Liver (tissue), 9 donors: ENCODE data around the gene SYTL3. TPM values are rescaled to one million over a fixed set of nuclear protein-coding genes. Genes with fewer than 3 reads are reported as not detected.

Experiments used
- DNase-seq: peaks from one replicate; pipeline ENCODE4 v3.0.0-alpha.2; 2017; ENCODE audit warnings: low spot score
- H3K27ac ChIP-seq, 2 donors: one replicate each; pipeline ENCODE4 v1.7.0; 2013; ENCODE audit warnings: inconsistent platforms in 2 of 2, low read length in 2 of 2, control low read depth in 1 of 2, low read depth in 1 of 2, mild to moderate bottlenecking in 1 of 2
- H3K27me3 ChIP-seq, 4 donors: one replicate each; pipeline versions ENCODE4 v1.6.1 to v1.7.0; 2013; ENCODE audit warnings: low read length in 3 of 4, inconsistent platforms in 1 of 4, mild to moderate bottlenecking in 1 of 4, moderate library complexity in 1 of 4; ENCODE audit not compliant: control insufficient read depth in 4 of 4, insufficient read depth in 4 of 4
- H3K36me3 ChIP-seq, 4 donors: one replicate each; pipeline versions ENCODE4 v1.6.1 to v1.7.0; 2013; ENCODE audit warnings: low read length in 3 of 4, mild to moderate bottlenecking in 3 of 4, low read depth in 1 of 4, moderate library complexity in 1 of 4; ENCODE audit not compliant: control insufficient read depth in 4 of 4, insufficient read depth in 3 of 4
- H3K4me1 ChIP-seq, 4 donors: one replicate each; pipeline versions ENCODE4 v1.6.1 to v1.7.0; 2013; ENCODE audit warnings: low read length in 3 of 4, mild to moderate bottlenecking in 3 of 4, moderate library complexity in 1 of 4; ENCODE audit not compliant: control insufficient read depth in 4 of 4, insufficient read depth in 4 of 4
- H3K4me3 ChIP-seq, 3 donors: one replicate each; pipeline versions ENCODE4 v1.6.1 to v1.7.0; 2013; ENCODE audit warnings: low read length in 3 of 3, control low read depth in 1 of 3, low read depth in 1 of 3, mild to moderate bottlenecking in 1 of 3
- H3K9ac ChIP-seq, 2 donors: one replicate each; pipeline ENCODE4 v1.7.0; 2013; ENCODE audit warnings: low read length in 2 of 2, mild to moderate bottlenecking in 2 of 2, moderate library complexity in 2 of 2, control low read depth in 1 of 2, low read depth in 1 of 2
- H3K9me3 ChIP-seq, 4 donors: one replicate each; pipeline versions ENCODE4 v1.6.1 to v1.7.0; 2013; ENCODE audit warnings: low read length in 3 of 4; ENCODE audit not compliant: control insufficient read depth in 4 of 4
- ATF3 ChIP-seq: IDR thresholded peaks from 2 replicates; pipeline ENCODE4 v1.6.1; 2016; ENCODE audit warnings: antibody characterized with exemption
- CTCF ChIP-seq: fragments of 150-350 bp; IDR thresholded peaks from 2 replicates; pipeline ENCODE4 v1.5.1; 2017; ENCODE audit warnings: improper control_type of control experiment, low read depth, low read length; ENCODE audit not compliant: missing input control
- EGR1 ChIP-seq, 2 donors: IDR thresholded peaks; 2 replicates each; pipeline ENCODE4 v1.6.1; 2016 to 2018; ENCODE audit warnings: antibody characterized with exemption in 2 of 2, low read depth in 2 of 2
- FOXA1 ChIP-seq: IDR thresholded peaks from 2 replicates; pipeline ENCODE4 v1.6.1; 2016; ENCODE audit warnings: antibody characterized with exemption
- FOXA2 ChIP-seq: IDR thresholded peaks from 2 replicates; pipeline ENCODE4 v1.6.1; 2016; ENCODE audit warnings: antibody characterized with exemption
- GABPA ChIP-seq, 2 donors: IDR thresholded peaks in 1 of 2; conservative IDR thresholded peaks in 1 of 2; 2 replicates each; pipeline ENCODE4 v1.6.1; 2016; ENCODE audit warnings: antibody characterized with exemption in 2 of 2, mild to moderate bottlenecking in 1 of 2, moderate library complexity in 1 of 2
- HNF4A ChIP-seq, 2 donors: conservative IDR thresholded peaks; 2 replicates each; pipeline ENCODE4 v1.6.1; 2016; ENCODE audit warnings: antibody characterized with exemption in 2 of 2, mild to moderate bottlenecking in 2 of 2
- HNF4G ChIP-seq: IDR thresholded peaks from 2 replicates; pipeline ENCODE4 v1.6.1; 2016; ENCODE audit warnings: antibody characterized with exemption
- JUND ChIP-seq, 2 donors: IDR thresholded peaks; 2 replicates each; pipeline ENCODE4 v1.6.1; 2016; ENCODE audit warnings: antibody characterized with exemption in 2 of 2
- MAX ChIP-seq: IDR thresholded peaks from 2 replicates; pipeline ENCODE4 v1.6.1; 2016; ENCODE audit warnings: antibody characterized with exemption
- NR2F2 ChIP-seq: IDR thresholded peaks from 2 replicates; pipeline ENCODE4 v1.6.1; 2016; ENCODE audit warnings: antibody characterized with exemption
- RAD21 ChIP-seq, 2 donors: IDR thresholded peaks; 2 replicates each; pipeline ENCODE4 v1.6.1; 2016; ENCODE audit warnings: antibody characterized with exemption in 2 of 2, mild to moderate bottlenecking in 2 of 2
- REST ChIP-seq: IDR thresholded peaks from 2 replicates; pipeline ENCODE4 v1.6.1; 2016; ENCODE audit warnings: antibody characterized with exemption, mild to moderate bottlenecking
- RXRA ChIP-seq, 2 donors: IDR thresholded peaks; 2 replicates each; pipeline ENCODE4 v1.6.1; 2017 to 2018; ENCODE audit warnings: antibody characterized with exemption in 2 of 2, mild to moderate bottlenecking in 1 of 2
- SP1 ChIP-seq: IDR thresholded peaks from 2 replicates; pipeline ENCODE4 v1.6.1; 2018; ENCODE audit warnings: antibody characterized with exemption, mild to moderate bottlenecking
- TAF1 ChIP-seq: conservative IDR thresholded peaks from 2 replicates; pipeline ENCODE4 v1.6.1; 2016; ENCODE audit warnings: antibody characterized with exemption, mild to moderate bottlenecking
- YY1 ChIP-seq: IDR thresholded peaks from 2 replicates; pipeline ENCODE4 v1.6.1; 2016; ENCODE audit warnings: antibody characterized with exemption, mild to moderate bottlenecking
- ZBTB33 ChIP-seq: IDR thresholded peaks from 2 replicates; pipeline ENCODE4 v1.6.1; 2016; ENCODE audit warnings: antibody characterized with exemption
- WGBS: extraction: QIAGEN DNeasy Blood & Tissue Kit; methylation state at CpG from one replicate; pipeline ENCODE4 v1.1.7; 2013; 5-methylcytosine and 5-hydroxymethylcytosine counted together
- polyA plus RNA-seq, 2 donors: library from polyadenylated mRNA; stranded (reverse) in 1 of 2; unstranded in 1 of 2; fragments of 200-250 nt in 1 of 2; fragments of >200 nt in 1 of 2; fragmentation: Nextera tagmentation in 1 of 2; extraction: Ambion mirVana in 1 of 2; gene quantifications; one replicate each; pipeline versions ENCODE4 v1.2.1 to v1.2.3, GENCODE V29; 2013 to 2015
- total RNA-seq, 2 donors: library from RNA; depleted of rRNA; stranded (reverse); fragments of >200 nt; gene quantifications; one replicate each; pipeline ENCODE4 v1.2.3, GENCODE V29; 2014
- donor health status: healthy.
- donor health status: healthy.
- donor health status: healthy.
- donor health status: healthy.
- donor health status: healthy.

SYTL3 gene
- total and polyA plus RNA-seq, 4 donors, result 0.28 to 1.7 (median 0.51) TPM

GRCh38 chr6:158633127-158633526, 16.7 kb upstream of the SYTL3 start:
- no peaks in the 10 kb centered on the region for H3K27me3 ChIP-seq
- H3K9ac ChIP-seq, result no peak overlapping the region
- H3K4me3 ChIP-seq, result no peak overlapping the region
- TF ChIP-seq FOXA1 (no peak), FOXA2 (no peak), HNF4G (no peak), CTCF (no peak), EGR1 (IDR thresholded peaks at IDR 0.05; ENCODE audit: low read depth in 2 of 2) (no peak), JUND (IDR thresholded peaks at IDR 0.05) (no peak), RAD21 (IDR thresholded peaks at IDR 0.05) (no peak), ZBTB33 (no peak), GABPA (IDR thresholded peaks at IDR 0.05 in 1 of 2, conservative IDR thresholded peaks at IDR 0.05 in 1 of 2) (no peak), NR2F2 (no peak), SP1 (no peak), ATF3 (no peak), REST (no peak)
- no peak for DNase-seq
- H3K36me3 ChIP-seq, result peaks cover 5 to 24% (median 17%) of the 10 kb centered on the region in 4 donors
- no peak overlapping the region for H3K27ac ChIP-seq
- H3K4me1 ChIP-seq, result peaks cover 0 to 18% (median 5%) of the 10 kb centered on the region in 4 donors
- 94% methylated on average over 11 of the region's 11 CpGs for WGBS
- no peaks in the 10 kb centered on the region for H3K9me3 ChIP-seq

- 81% methylated on average over 6 of the region's 6 CpGs for whole genome bisulfite sequencing
- no peaks in the 10 kb centered on the region for H3K27me3 ChIP-seq
- peaks cover 0 to 12% (median 5%) of the 10 kb centered on the region in 4 donors for H3K4me1 ChIP-seq
- H3K9ac ChIP-seq, result no peak overlapping the region
- H3K4me3 ChIP-seq, result no peak overlapping the region
- H3K27ac ChIP-seq, result no peak overlapping the region
- no peaks in the 10 kb centered on the region for H3K9me3 ChIP-seq
- no peak for DNase-seq
- H3K36me3 ChIP-seq, result peaks cover 5 to 26% (median 17%) of the 10 kb centered on the region in 4 donors
- TF ChIP-seq RAD21 (IDR thresholded peaks at IDR 0.05), result no peak
- no peak for TF ChIP-seq HNF4G
- TF ChIP-seq YY1, result no peak
- TF ChIP-seq FOXA1, result no peak
- TF ChIP-seq HNF4A (conservative IDR thresholded peaks at IDR 0.05), result no peak
- no peak for TF ChIP-seq EGR1 (IDR thresholded peaks at IDR 0.05; ENCODE audit: low read depth in 2 of 2)
- no peak for TF ChIP-seq NR2F2
- no peak for TF ChIP-seq ZBTB33
- no peak for TF ChIP-seq SP1
- no peak for TF ChIP-seq JUND (IDR thresholded peaks at IDR 0.05)
- no peak for TF ChIP-seq TAF1
- TF ChIP-seq CTCF, result no peak
- TF ChIP-seq FOXA2, result no peak
- no peak for TF ChIP-seq RXRA (IDR thresholded peaks at IDR 0.05)
- TF ChIP-seq MAX, result no peak
- TF ChIP-seq GABPA (IDR thresholded peaks at IDR 0.05 in 1 of 2, conservative IDR thresholded peaks at IDR 0.05 in 1 of 2), result no peak
Observed at GRCh38 chr6:158634695-158635426, 15.0 kb upstream of the SYTL3 start.
